ENCODE results near the gene OR3A1.
"Not testable (repeated sequence)": the region's sequence is repeated elsewhere in the genome, so short reads cannot be mapped to it uniquely, and the experiment has no call there.

Gene OR3A1

DNA sequence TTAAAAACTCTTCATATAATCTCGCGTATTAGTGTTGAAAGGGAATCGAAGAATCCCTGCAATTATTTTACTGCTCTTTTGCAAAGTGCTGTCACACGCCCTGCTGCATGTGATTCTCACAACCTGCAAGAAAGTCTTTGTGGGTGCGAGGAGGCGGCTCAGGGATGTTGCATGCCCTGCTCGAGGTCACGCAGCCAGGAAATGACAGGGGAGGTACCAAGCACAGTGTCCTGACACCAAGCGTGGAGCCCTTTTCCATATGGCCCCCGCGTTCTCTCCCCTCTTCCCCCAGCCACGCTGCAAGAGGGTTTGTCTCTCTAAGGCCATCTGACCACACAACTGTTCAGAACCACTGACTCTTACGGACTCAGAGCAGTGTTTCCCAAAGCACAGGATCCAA, 37.6 kb downstream of the OR3A1 start:
- no peak overlapping the region for H3K4me3 ChIP-seq (ENCODE audit: low read depth in 1 of 2, low read length in 2 of 2)
- no peaks in the 10 kb centered on the region for H3K79me2 ChIP-seq (ENCODE audit: insufficient read depth, low read length)
- H3K9me3 ChIP-seq (ENCODE audit: insufficient read depth, low read length, severe bottlenecking), result no peaks in the 10 kb centered on the region
- TF ChIP-seq, protein P1, sequence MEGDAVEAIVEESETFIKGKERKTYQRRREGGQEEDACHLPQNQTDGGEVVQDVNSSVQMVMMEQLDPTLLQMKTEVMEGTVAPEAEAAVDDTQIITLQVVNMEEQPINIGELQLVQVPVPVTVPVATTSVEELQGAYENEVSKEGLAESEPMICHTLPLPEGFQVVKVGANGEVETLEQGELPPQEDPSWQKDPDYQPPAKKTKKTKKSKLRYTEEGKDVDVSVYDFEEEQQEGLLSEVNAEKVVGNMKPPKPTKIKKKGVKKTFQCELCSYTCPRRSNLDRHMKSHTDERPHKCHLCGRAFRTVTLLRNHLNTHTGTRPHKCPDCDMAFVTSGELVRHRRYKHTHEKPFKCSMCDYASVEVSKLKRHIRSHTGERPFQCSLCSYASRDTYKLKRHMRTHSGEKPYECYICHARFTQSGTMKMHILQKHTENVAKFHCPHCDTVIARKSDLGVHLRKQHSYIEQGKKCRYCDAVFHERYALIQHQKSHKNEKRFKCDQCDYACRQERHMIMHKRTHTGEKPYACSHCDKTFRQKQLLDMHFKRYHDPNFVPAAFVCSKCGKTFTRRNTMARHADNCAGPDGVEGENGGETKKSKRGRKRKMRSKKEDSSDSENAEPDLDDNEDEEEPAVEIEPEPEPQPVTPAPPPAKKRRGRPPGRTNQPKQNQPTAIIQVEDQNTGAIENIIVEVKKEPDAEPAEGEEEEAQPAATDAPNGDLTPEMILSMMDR (IDR thresholded peaks at IDR 0.05; ENCODE audit: borderline replicate concordance, extremely low read depth, low read length, poor library complexity, severe bottlenecking), result no peak
- no peak for TF ChIP-seq EZH2 (IDR thresholded peaks at IDR 0.05; ENCODE audit: borderline replicate concordance, low read depth, low read length, severe bottlenecking)
- no peak overlapping the region for H2AFZ ChIP-seq (ENCODE audit: low read depth, low read length)
- H3K4me1 ChIP-seq (ENCODE audit: insufficient read depth, low read length), result no peaks in the 10 kb centered on the region
- H3K4me2 ChIP-seq (ENCODE audit: insufficient read depth, low read length), result no peak overlapping the region
- H3K27ac ChIP-seq (ENCODE audit: low read length), result no peak overlapping the region
- ATAC-seq (ENCODE audit: insufficient read depth, low read depth), result no peak
- H3K9ac ChIP-seq (ENCODE audit: low read depth, low read length), result no peak overlapping the region
- H4K20me1 ChIP-seq (ENCODE audit: insufficient read depth, low read length), result no peaks in the 10 kb centered on the region
- no peaks in the 10 kb centered on the region for H3K36me3 ChIP-seq (ENCODE audit: insufficient read depth, low read length)
- peaks cover 11% of the 10 kb centered on the region for H3K27me3 ChIP-seq (ENCODE audit: insufficient read depth, low read length, poor library complexity)
- DNase-seq, result no peak

DNA sequence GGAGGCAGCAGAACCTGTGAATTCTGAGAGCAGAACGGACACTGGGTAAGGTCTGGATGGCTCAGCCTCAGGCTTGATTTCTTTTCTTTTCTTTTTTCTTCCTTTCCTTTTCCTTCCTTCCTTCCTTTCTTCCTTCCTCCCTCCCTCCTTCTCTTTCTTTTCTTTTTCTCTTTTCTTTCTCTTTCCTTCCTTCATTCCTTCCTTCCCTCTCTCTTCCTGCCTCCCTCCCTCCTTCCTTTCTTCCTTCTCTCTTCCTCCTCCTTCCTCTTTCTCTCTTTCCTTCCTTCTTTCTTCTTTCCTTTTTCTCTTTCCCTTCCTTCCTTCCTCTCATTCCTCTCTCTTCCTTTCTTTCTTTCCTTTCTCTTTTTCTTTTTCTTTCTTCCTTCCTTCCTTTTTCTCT, 38.0 kb downstream of the OR3A1 start:
- Histone ChIP-seq H4K20me1 (ENCODE audit: insufficient read depth, low read length) (no peaks in the 10 kb centered on the region), H3K9ac (ENCODE audit: low read depth, low read length) (no peak overlapping the region), H3K4me1 (ENCODE audit: insufficient read depth, low read length) (no peaks in the 10 kb centered on the region), H3K27me3 (ENCODE audit: insufficient read depth, low read length, poor library complexity) (peaks cover 11% of the 10 kb centered on the region), H3K27ac (ENCODE audit: low read length) (no peak overlapping the region), H3K9me3 (ENCODE audit: insufficient read depth, low read length, severe bottlenecking) (no peaks in the 10 kb centered on the region), H2AFZ (ENCODE audit: low read depth, low read length) (no peak overlapping the region), H3K36me3 (ENCODE audit: insufficient read depth, low read length) (no peaks in the 10 kb centered on the region), H3K79me2 (ENCODE audit: insufficient read depth, low read length) (no peaks in the 10 kb centered on the region), H3K4me3 (ENCODE audit: low read depth in 1 of 2, low read length in 2 of 2) (no peak overlapping the region), H3K4me2 (ENCODE audit: insufficient read depth, low read length) (no peak overlapping the region)
- no peak for DNase-seq
- no peak for ATAC-seq (ENCODE audit: insufficient read depth, low read depth)
- TF ChIP-seq EZH2 (IDR thresholded peaks at IDR 0.05; ENCODE audit: borderline replicate concordance, low read depth, low read length, severe bottlenecking), result no peak
- TF ChIP-seq, protein P1 (IDR thresholded peaks at IDR 0.05; ENCODE audit: borderline replicate concordance, extremely low read depth, low read length, poor library complexity, severe bottlenecking), result no peak

DNA sequence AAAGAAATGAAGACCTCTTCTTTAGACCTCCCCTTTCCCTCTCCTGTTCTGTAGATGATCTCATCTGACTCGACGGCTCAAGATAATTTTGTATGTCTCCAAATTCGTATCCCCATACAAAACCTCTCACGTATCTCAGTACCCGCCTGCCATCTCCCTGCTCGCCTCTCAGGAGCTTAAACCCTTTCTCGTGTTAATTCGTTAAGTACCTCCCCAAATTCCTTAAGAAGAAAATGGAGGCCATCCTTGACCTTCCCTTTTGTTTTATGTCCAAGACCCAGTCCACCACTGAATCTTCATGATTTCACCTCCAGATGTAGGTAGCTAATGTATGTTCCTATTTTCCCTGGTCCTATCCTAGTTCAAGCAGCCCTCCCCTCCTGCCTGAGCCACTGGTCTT, 41.6 kb downstream of the OR3A1 start:
- no peaks in the 10 kb centered on the region for H3K9me3 ChIP-seq (ENCODE audit: insufficient read depth, low read length, severe bottlenecking)
- no peak for DNase-seq
- H2AFZ ChIP-seq (ENCODE audit: low read depth, low read length), result no peak overlapping the region
- no peak overlapping the region for H3K4me3 ChIP-seq (ENCODE audit: low read depth in 1 of 2, low read length in 2 of 2)
- peaks cover 3% of the 10 kb centered on the region for H3K27me3 ChIP-seq (ENCODE audit: insufficient read depth, low read length, poor library complexity)
- no peaks in the 10 kb centered on the region for H3K79me2 ChIP-seq (ENCODE audit: insufficient read depth, low read length)
- H3K27ac ChIP-seq (ENCODE audit: low read length), result no peak overlapping the region
- no peaks in the 10 kb centered on the region for H3K36me3 ChIP-seq (ENCODE audit: insufficient read depth, low read length)
- no peaks in the 10 kb centered on the region for H4K20me1 ChIP-seq (ENCODE audit: insufficient read depth, low read length)
- no peak for TF ChIP-seq EZH2 (IDR thresholded peaks at IDR 0.05; ENCODE audit: borderline replicate concordance, low read depth, low read length, severe bottlenecking)
- TF ChIP-seq, protein P1 (IDR thresholded peaks at IDR 0.05; ENCODE audit: borderline replicate concordance, extremely low read depth, low read length, poor library complexity, severe bottlenecking), result no peak
- no peaks in the 10 kb centered on the region for H3K4me1 ChIP-seq (ENCODE audit: insufficient read depth, low read length)
- H3K4me2 ChIP-seq (ENCODE audit: insufficient read depth, low read length), result no peak overlapping the region
- ATAC-seq (ENCODE audit: insufficient read depth, low read depth), result no peak
- no peak overlapping the region for H3K9ac ChIP-seq (ENCODE audit: low read depth, low read length)

DNA sequence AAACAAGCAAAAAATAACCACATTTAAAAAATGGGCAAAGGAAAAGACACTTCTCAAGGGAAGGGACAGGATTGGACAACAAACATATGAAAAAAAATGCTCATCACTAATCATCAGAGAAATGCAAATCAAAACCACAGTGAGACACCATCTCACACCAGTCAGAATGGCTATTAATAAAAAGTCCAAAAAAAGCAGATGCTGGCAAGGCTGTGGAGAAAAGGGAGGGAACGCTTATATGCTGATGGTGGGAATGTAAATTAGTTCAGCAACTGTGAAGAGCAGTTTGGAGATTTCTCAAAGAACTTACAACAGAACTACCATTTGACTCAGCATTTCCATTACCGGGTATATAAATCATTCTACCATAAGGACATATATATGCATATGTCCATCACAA, 49.1 kb downstream of the OR3A1 start:
- H3K4me1 ChIP-seq (ENCODE audit: insufficient read depth, low read length); DNase-seq; H3K9me3 ChIP-seq (ENCODE audit: insufficient read depth, low read length, severe bottlenecking); H3K27ac ChIP-seq (ENCODE audit: low read length); H4K20me1 ChIP-seq (ENCODE audit: insufficient read depth, low read length); H3K36me3 ChIP-seq (ENCODE audit: insufficient read depth, low read length); H2AFZ ChIP-seq (ENCODE audit: low read depth, low read length); ATAC-seq (ENCODE audit: insufficient read depth, low read depth); H3K4me2 ChIP-seq (ENCODE audit: insufficient read depth, low read length); H3K27me3 ChIP-seq (ENCODE audit: insufficient read depth, low read length, poor library complexity); H3K9ac ChIP-seq (ENCODE audit: low read depth, low read length); H3K79me2 ChIP-seq (ENCODE audit: insufficient read depth, low read length); H3K4me3 ChIP-seq (ENCODE audit: low read depth in 1 of 2, low read length in 2 of 2): not testable (repeated sequence)

DNA sequence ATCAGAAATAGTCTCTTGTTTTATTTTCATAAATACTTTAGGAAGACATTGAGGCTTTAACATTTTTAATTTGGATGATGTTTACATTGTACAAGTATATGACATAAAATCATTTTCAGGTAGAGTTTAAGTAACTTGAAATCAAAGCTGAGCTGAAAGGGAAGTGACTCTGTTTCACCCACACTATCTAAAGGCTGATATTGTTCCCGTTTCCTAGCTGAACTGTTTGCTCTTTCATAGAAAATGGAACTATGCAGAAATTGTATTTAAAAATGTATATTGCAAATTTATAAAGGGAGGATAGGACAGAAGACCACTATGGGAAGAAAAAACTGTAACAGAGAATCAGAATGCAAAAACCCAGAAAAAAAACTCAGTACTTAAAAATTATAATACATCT, 53.3 kb downstream of the OR3A1 start:
- not testable (repeated sequence) for H3K4me2 ChIP-seq (ENCODE audit: insufficient read depth, low read length); H3K9me3 ChIP-seq (ENCODE audit: insufficient read depth, low read length, severe bottlenecking); H3K9ac ChIP-seq (ENCODE audit: low read depth, low read length); H3K4me1 ChIP-seq (ENCODE audit: insufficient read depth, low read length); H3K4me3 ChIP-seq (ENCODE audit: low read depth in 1 of 2, low read length in 2 of 2); ATAC-seq (ENCODE audit: insufficient read depth, low read depth); H3K36me3 ChIP-seq (ENCODE audit: insufficient read depth, low read length); H3K27me3 ChIP-seq (ENCODE audit: insufficient read depth, low read length, poor library complexity); DNase-seq; H3K27ac ChIP-seq (ENCODE audit: low read length); H3K79me2 ChIP-seq (ENCODE audit: insufficient read depth, low read length); H2AFZ ChIP-seq (ENCODE audit: low read depth, low read length); H4K20me1 ChIP-seq (ENCODE audit: insufficient read depth, low read length)

DNA sequence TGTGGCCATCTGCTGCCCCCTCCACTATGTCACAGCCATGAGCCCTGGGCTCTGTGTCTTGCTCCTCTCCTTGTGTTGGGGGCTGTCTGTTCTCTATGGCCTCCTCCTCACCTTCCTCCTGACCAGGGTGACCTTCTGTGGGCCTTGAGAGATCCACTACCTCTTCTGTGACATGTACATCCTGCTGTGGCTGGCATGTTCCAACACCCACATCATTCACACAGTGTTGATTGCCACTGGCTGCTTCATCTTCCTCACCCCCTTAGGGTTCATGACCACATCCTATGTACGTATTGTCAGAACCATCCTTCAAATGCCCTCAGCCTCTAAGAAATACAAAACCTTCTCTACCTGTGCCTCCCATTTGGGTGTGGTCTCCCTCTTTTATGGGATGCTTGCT, 57.1 kb downstream of the OR3A1 start:
- not testable (repeated sequence) for H2AFZ ChIP-seq (ENCODE audit: low read depth, low read length); H4K20me1 ChIP-seq (ENCODE audit: insufficient read depth, low read length); H3K4me2 ChIP-seq (ENCODE audit: insufficient read depth, low read length); H3K79me2 ChIP-seq (ENCODE audit: insufficient read depth, low read length); H3K27me3 ChIP-seq (ENCODE audit: insufficient read depth, low read length, poor library complexity); H3K4me1 ChIP-seq (ENCODE audit: insufficient read depth, low read length); H3K27ac ChIP-seq (ENCODE audit: low read length); H3K9ac ChIP-seq (ENCODE audit: low read depth, low read length); DNase-seq; H3K9me3 ChIP-seq (ENCODE audit: insufficient read depth, low read length, severe bottlenecking); H3K36me3 ChIP-seq (ENCODE audit: insufficient read depth, low read length); H3K4me3 ChIP-seq (ENCODE audit: low read depth in 1 of 2, low read length in 2 of 2); ATAC-seq (ENCODE audit: insufficient read depth, low read depth)
